Fibroblast of lung (primary cell): Measurements from ENCODE around the gene CTRL.

ENCODE experiments used
- CTCF ChIP-seq, 2 donors: IDR thresholded peaks in 1 of 2; conservative IDR thresholded peaks in 1 of 2; 1 replicate in 1 of 2; 2 replicates in 1 of 2; pipeline ENCODE4 v1.5.1; 2011 to 2012; ENCODE audit warnings: low read length in 2 of 2, control low read depth in 1 of 2, inconsistent platforms in 1 of 2, low read depth in 1 of 2, mild to moderate bottlenecking in 1 of 2
- EZH2 ChIP-seq: IDR thresholded peaks from 2 replicates; pipeline ENCODE4 v1.5.1; 2012; ENCODE audit warnings: low read length, control low read depth, mild to moderate bottlenecking; ENCODE audit errors: missing control alignments

DNA sequence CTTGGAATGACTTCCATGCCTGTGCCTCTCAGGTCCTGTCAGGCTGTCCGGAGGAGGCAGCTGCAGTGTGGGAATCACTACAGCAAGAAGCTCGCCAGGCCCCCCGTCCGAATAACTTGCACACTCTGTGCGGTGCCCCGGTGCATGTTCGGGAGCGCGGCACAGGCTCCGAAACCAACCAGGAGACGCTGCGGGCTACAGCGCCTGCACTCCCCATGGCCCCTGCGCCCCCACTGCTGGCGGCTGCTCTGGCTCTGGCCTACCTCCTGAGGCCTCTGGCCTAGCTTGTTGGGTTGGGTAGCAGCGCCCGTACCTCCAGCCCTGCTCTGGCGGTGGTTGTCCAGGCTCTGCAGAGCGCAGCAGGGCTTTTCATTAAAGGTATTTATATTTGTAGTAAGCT, 45.7 kb downstream of the CTRL start:
- TF ChIP-seq CTCF (conservative IDR thresholded peaks at IDR 0.05 in 1 of 2, IDR thresholded peaks at IDR 0.05 in 1 of 2; ENCODE audit: low read depth in 1 of 2, low read length in 2 of 2), result no peak
- TF ChIP-seq EZH2, result no peak
